D721Med (cell line): ENCODE measurements around the gene NUFIP2.
A peak's percentile ranks its signal among the peaks of the same experiment; 100 is the strongest.

Experiments used
- DNase-seq: peaks from one replicate; pipeline ENCODE4 v3.0.0; 2011; ENCODE audit warnings: low spot score; ENCODE audit not compliant: insufficient read length
- FAIRE-seq: peaks from 2 replicates; lab custom pipeline; 2011; peaks lifted over from hg19 to GRCh38; lab: Jason Lieb, UNC
- CTCF ChIP-seq: IDR thresholded peaks from 2 replicates; pipeline ENCODE4 v1.5.1; 2012; ENCODE audit warnings: mild to moderate bottlenecking, control low read depth; ENCODE audit not compliant: insufficient read depth; ENCODE audit errors: missing control alignments

NUFIP2 gene

GRCh38 chr17:29246628-29247027 is 47.3 kb downstream of the NUFIP2 start, which contains the start of gene CRYBA1:
Gene CRYBA1, plus strand, starts transcription at chr17:29246859. Its CDS starts 5 bp downstream, at chr17:29246864.
- no peak for DNase-seq

GRCh38 chr17:29245401-29245800 is 48.5 kb downstream of the NUFIP2 start:
- no peak for FAIRE-seq
- no peak for TF ChIP-seq CTCF
- no peak for DNase-seq

More at GRCh38 chr17:29246628-29247027, 47.3 kb downstream of the NUFIP2 start, which contains the start of gene CRYBA1:
- TF ChIP-seq CTCF, result no peak
- no peak for FAIRE-seq

- no peak for FAIRE-seq
- no peak for DNase-seq
- TF ChIP-seq CTCF, result peak; percentile 46
Observed at GRCh38 chr17:29243792-29244191, 50.2 kb downstream of the NUFIP2 start.

GRCh38 chr17:29242790-29243189 is 51.2 kb downstream of the NUFIP2 start:
- no peak for DNase-seq
- TF ChIP-seq CTCF, result no peak
- no peak for FAIRE-seq

- FAIRE-seq (no peak), DNase-seq (no peak)
- TF ChIP-seq CTCF, result no peak
Observed at GRCh38 chr17:29242051-29242450, 51.9 kb downstream of the NUFIP2 start.

- TF ChIP-seq CTCF, result peak; percentile 31
- no peak for DNase-seq
- FAIRE-seq, result no peak
Observed at GRCh38 chr17:29240968-29241963, 52.7 kb downstream of the NUFIP2 start.

- DNase-seq (no peak), FAIRE-seq (no peak)
- no peak for TF ChIP-seq CTCF
Observed at GRCh38 chr17:29240477-29240876, 53.5 kb downstream of the NUFIP2 start.
